ENCODE measurements around the gene TMEM167B. TPM values are rescaled to one million over a fixed set of nuclear protein-coding genes. Genes with fewer than 3 reads are reported as not detected.

TMEM167B gene
- total and polyA plus RNA-seq, 2 donors (not counting 1 experiment from before 2014, with no cell fraction given) = 12.0 to 40.9 TPM

DNA sequence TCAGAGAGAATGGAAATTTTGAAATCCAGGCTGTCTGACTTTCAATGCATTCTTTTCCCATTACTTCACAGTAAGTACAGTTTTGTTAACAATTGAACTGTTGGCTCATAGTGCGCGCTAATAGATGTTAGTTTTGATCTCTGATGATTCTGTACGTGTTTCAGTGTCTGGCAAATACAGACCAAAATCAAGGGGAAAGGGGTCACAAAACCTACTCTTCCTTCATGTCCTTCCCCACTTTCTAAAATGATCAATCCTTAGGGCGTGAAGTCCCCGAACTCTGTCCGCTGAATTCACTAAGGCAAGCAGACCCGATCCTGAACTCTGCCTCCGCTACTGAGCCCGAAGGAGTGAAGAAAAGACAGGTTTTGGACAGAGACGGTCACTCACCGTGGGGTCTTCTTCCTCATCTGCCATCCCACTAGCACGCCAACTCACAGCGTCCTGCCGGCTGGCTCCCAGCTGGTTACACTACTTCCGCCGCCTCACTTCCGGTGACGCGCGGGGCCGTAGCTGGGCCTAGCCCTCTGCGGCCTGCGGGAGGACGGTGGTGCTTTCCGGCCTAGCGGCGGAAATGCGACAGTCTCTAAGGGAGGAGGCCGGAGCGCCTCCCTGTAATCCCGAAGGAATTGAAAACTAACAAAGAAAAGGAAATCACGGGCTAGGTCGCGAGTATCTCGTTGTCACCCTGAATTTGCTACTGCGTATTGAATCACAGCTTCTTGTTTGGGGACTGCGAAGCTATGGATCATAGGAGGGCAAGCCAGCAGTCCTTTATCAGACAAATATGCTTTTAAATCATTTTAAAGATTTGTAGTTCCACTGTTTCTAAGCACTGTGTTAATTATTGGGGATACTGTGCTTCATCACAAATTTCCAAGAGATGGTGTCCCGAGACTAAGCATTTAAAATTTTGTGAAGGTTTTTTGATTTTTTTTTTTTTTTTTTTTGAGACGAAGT lies 14.8 kb upstream of the TMEM167B start, which contains the start of gene TAF13:
Gene TAF13 (minus strand): TSS at position 473 of the 960 bp plus-strand sequence. CDS start 56 bp downstream, at position 417.
- Histone ChIP-seq H2AFZ (ENCODE audit: insufficient read depth, low read depth, low read length, poor library complexity, severe bottlenecking) (peak within 1 kb of the TSS; percentile 76), H3K4me1 (ENCODE audit: control insufficient read depth in 2 of 2, insufficient read depth in 2 of 2, low read length in 2 of 2) (peaks cover 12 to 13% of the 10 kb centered on the region in 2 donors), H3K4me3 (ENCODE audit: control extremely low read depth in 1 of 5, extremely low read depth in 1 of 5, insufficient read depth in 1 of 5, low read depth in 2 of 5, low read length in 4 of 5) (peak within 1 kb of the TSS; percentile 63 to 98 (median 92)), H3K9me3 (ENCODE audit: control extremely low read depth in 1 of 3, control insufficient read depth in 2 of 3, insufficient read depth in 1 of 3, low read length in 2 of 3) (peaks cover 0 to 5% (median 0%) of the 10 kb centered on the region in 3 donors), H3K4me2 (replicated peaks; ENCODE audit: low read depth, low read length, poor library complexity, severe bottlenecking) (peak within 1 kb of the TSS; percentile 71), H3K36me3 (replicated peaks in 1 of 2; ENCODE audit: control extremely low read depth in 1 of 2, control insufficient read depth in 1 of 2, extremely low read depth in 1 of 2, insufficient read depth in 2 of 2, low read length in 1 of 2) (no peaks in the 10 kb centered on the region), H3K9ac (ENCODE audit: low read length) (peak within 1 kb of the TSS; percentile 71), H4K20me1 (ENCODE audit: control insufficient read depth, insufficient read depth, low read length, poor library complexity, severe bottlenecking) (no peaks in the 10 kb centered on the region), H3K79me2 (ENCODE audit: control insufficient read depth, insufficient read depth, low read length) (peaks cover 27% of the 10 kb centered on the region), H3K27ac (ENCODE audit: low read length in 2 of 2) (peak within 1 kb of the TSS; percentile 95 to 98), H3K27me3 (replicated peaks in 1 of 4; ENCODE audit: control extremely low read depth in 1 of 4, control insufficient read depth in 3 of 4, insufficient read depth in 4 of 4, low read length in 3 of 4) (no peaks in the 10 kb centered on the region)
- peak within 1 kb of the TSS; percentile 97 for H3K27ac Mint-ChIP-seq
- no peaks in the 10 kb centered on the region for H3K9me3 Mint-ChIP-seq (ENCODE audit: insufficient read depth)
- 0% methylated on average over 33 of the region's 39 CpGs for WGBS (ENCODE audit: insufficient coverage)
- ChIA-PET CTCF (interaction anchor here (0.6 to 3.4 kb wide), 7 partner anchors 9 to 323 kb away, joined by 3 to 44 read pairs (median 5); partner anchors contain the start of genes TMEM167B and WDR47), POLR2A (interaction anchor here (0.6 to 2.4 kb wide), 9 partner anchors 11 to 408 kb away, joined by 3 to 32 read pairs (median 6); partner anchors contain the start of genes TMEM167B and WDR47)
- intact Hi-C loops (cut with micrococcal nuclease) = loop anchor here (1.0 kb wide), 5 partner anchors 14 to 113 kb away; partner anchors contain the start of genes CLCC1, TMEM167B and WDR47
- ATAC-seq (ENCODE audit: low read depth) (peak; percentile 99), DNase-seq (peak; percentile 95)
- peaks cover 17% of the 10 kb centered on the region for H3K4me1 Mint-ChIP-seq
- TF ChIP-seq, protein P1, sequence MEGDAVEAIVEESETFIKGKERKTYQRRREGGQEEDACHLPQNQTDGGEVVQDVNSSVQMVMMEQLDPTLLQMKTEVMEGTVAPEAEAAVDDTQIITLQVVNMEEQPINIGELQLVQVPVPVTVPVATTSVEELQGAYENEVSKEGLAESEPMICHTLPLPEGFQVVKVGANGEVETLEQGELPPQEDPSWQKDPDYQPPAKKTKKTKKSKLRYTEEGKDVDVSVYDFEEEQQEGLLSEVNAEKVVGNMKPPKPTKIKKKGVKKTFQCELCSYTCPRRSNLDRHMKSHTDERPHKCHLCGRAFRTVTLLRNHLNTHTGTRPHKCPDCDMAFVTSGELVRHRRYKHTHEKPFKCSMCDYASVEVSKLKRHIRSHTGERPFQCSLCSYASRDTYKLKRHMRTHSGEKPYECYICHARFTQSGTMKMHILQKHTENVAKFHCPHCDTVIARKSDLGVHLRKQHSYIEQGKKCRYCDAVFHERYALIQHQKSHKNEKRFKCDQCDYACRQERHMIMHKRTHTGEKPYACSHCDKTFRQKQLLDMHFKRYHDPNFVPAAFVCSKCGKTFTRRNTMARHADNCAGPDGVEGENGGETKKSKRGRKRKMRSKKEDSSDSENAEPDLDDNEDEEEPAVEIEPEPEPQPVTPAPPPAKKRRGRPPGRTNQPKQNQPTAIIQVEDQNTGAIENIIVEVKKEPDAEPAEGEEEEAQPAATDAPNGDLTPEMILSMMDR (IDR thresholded peaks at IDR 0.05) = no peak
- no peak for TF ChIP-seq EZH2 (IDR thresholded peaks at IDR 0.05; ENCODE audit: borderline replicate concordance, insufficient read depth, low read depth, low read length, poor library complexity, severe bottlenecking)
- H3K4me3 Mint-ChIP-seq = peak within 1 kb of the TSS; percentile 99
- H3K27me3 Mint-ChIP-seq = no peaks in the 10 kb centered on the region
